Mesothelial cell of epicardium (in vitro differentiated cells): ENCODE measurements around the gene LENG8. TPM values are rescaled to one million over a fixed set of nuclear protein-coding genes. Genes with fewer than 3 reads are reported as not detected.
A peak's percentile ranks its signal among the peaks of the same experiment; 100 is the strongest.

Source experiments
- DNase-seq, 2 experiments: peaks; one replicate each; pipeline ENCODE4 v3.0.0; 2021; ENCODE audit warnings: low spot score in 2 of 2; ENCODE audit not compliant: unreplicated experiment in 2 of 2
- H3K27ac Mint-ChIP-seq: 2 replicates; pipeline ENCODE4 v1.8.0; 2021; ENCODE audit warnings: mixed read lengths
- H3K27me3 Mint-ChIP-seq: 2 replicates; pipeline ENCODE4 v1.8.0; 2021; ENCODE audit warnings: low read depth, mixed read lengths
- H3K36me3 Mint-ChIP-seq: 2 replicates; pipeline ENCODE4 v1.8.0; 2021; ENCODE audit warnings: mixed read lengths
- H3K4me1 Mint-ChIP-seq: 2 replicates; pipeline ENCODE4 v1.8.0; 2021; ENCODE audit warnings: mixed read lengths
- H3K4me3 Mint-ChIP-seq: 2 replicates; pipeline ENCODE4 v1.8.0; 2021; ENCODE audit warnings: mild to moderate bottlenecking, moderate library complexity, mixed read lengths
- H3K9me3 Mint-ChIP-seq: 2 replicates; pipeline ENCODE4 v1.8.0; 2021; ENCODE audit warnings: mixed read lengths
- total RNA-seq: library from RNA; stranded (reverse); gene quantifications from 3 replicates; pipeline ENCODE4 v1.2.1, GENCODE V29; 2021
- TF ChIP-seq, protein P1 (sequence below): fragments of 200-600 bp; sonication (generic); IDR thresholded peaks from one replicate; pipeline ENCODE4 v1.5.0; 2021; ENCODE audit warnings: antibody characterized with exemption; ENCODE audit not compliant: unreplicated experiment

LENG8 gene
- total RNA-seq, 1 donor from 2014 or later = 312 TPM

DNA sequence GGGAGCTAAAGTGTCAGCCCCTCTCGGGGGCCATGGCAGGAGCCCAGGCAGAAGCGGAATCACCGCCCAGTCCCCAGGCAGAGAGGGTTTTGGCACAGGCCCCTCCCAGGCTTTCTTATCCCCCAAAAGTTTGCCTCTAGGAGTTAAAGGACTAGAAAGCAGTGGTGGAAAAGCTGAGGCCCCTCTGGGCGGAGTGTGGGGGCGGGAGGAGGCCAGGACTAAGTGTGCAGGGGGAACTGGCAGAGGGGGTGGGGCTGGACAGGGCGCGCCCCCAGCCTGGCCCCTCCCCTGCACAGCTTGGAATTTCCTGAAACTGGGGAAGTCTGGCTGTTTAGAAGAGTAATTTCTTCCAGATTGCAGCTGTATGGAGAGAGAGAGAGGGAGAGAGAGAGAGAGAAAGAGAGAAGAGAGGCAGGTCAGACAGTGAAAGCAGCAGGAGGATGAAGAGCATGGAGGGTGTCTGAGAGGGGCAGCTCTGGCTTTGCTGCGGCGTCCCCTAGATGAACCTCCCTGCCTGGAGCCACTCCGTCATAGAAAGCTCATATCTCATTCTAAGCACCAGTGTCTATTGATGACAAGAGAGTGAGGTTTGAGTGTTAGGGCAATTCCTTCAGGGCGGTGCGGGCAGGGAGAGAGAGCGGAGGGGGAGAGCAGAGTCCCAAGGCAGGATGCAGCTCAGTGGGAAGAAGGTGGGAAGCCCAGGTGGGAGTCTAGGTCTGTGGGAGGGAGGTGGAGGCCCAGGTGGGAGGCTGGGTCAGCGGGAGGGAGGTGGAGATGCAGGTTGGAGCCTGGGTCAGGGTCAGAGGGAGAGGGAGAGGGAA lies 24.3 kb downstream of the LENG8 start, which contains the start of gene CDC42EP5:
TSS of gene CDC42EP5 (minus strand) at position 226 of the 821 bp plus-strand sequence. CDS start 7,749 bp downstream, outside the sequence.
- TF ChIP-seq, protein P1, sequence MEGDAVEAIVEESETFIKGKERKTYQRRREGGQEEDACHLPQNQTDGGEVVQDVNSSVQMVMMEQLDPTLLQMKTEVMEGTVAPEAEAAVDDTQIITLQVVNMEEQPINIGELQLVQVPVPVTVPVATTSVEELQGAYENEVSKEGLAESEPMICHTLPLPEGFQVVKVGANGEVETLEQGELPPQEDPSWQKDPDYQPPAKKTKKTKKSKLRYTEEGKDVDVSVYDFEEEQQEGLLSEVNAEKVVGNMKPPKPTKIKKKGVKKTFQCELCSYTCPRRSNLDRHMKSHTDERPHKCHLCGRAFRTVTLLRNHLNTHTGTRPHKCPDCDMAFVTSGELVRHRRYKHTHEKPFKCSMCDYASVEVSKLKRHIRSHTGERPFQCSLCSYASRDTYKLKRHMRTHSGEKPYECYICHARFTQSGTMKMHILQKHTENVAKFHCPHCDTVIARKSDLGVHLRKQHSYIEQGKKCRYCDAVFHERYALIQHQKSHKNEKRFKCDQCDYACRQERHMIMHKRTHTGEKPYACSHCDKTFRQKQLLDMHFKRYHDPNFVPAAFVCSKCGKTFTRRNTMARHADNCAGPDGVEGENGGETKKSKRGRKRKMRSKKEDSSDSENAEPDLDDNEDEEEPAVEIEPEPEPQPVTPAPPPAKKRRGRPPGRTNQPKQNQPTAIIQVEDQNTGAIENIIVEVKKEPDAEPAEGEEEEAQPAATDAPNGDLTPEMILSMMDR = no peak
- Mint-ChIP-seq H3K9me3 (no peaks in the 10 kb centered on the region), H3K4me3 (peak within 1 kb of the TSS; percentile 60), H3K4me1 (peaks cover 42% of the 10 kb centered on the region), H3K27ac (peak within 1 kb of the TSS; percentile 93), H3K36me3 (peaks cover 8% of the 10 kb centered on the region), H3K27me3 (peaks cover 2% of the 10 kb centered on the region)
- peak; percentile 81 to 90 for DNase-seq

DNA sequence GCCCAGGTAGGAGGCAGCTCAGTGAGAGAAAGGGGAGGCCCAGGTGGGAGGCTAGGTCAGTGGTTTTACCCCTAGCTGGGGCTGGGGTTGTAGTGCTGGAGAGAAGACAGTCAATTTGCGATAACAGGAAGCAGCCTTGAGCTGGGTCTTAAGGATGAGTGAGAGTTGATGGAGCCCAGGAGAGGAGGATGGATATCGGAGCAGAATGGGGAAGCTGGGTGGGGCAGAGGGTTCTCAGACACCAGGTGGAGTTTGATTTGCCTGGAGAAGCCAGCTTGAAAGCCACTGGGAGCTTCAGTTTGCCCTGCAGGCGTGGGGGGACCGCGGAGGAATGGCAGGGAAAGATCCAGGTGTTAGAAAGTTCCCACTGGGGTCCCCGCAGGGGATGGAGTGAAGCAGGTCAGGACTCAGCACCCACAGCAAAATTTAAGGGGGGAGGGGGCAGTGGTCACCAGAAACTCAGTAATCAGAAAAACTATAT lies 24.9 kb downstream of the LENG8 start:
- DNase-seq = no peak
- H3K9me3 Mint-ChIP-seq = no peaks in the 10 kb centered on the region
- peak overlapping the region; percentile 93 for H3K27ac Mint-ChIP-seq
- peaks cover 7% of the 10 kb centered on the region for H3K36me3 Mint-ChIP-seq
- H3K4me3 Mint-ChIP-seq = peak overlapping the region; percentile 60
- peaks cover 44% of the 10 kb centered on the region for H3K4me1 Mint-ChIP-seq
- peaks cover 7% of the 10 kb centered on the region for H3K27me3 Mint-ChIP-seq
- TF ChIP-seq, protein P1 = no peak

DNA sequence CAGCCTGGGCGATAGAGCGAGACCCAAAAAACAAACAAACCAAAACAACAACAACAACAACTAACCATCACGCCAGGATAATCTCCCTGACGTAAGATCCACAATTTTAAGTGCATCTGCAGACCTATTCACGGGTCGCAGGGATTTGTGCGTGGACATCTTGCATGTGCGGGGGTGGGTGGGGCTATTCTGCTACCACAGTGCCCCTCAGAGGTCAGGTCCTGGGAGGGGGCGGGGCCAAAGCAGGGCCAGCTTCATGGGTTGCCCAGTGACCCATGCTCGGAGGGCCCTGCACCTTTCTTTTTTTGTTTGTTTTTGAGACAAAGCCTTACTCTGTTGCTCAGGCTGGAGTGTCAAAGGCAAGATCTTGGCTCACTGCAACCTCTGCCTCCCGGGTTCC lies 26.7 kb downstream of the LENG8 start:
- H3K4me1 Mint-ChIP-seq = peaks cover 28% of the 10 kb centered on the region
- peaks cover 16% of the 10 kb centered on the region for H3K27me3 Mint-ChIP-seq
- no peak overlapping the region for H3K27ac Mint-ChIP-seq
- DNase-seq = no peak
- TF ChIP-seq, protein P1 = no peak
- no peak overlapping the region for H3K4me3 Mint-ChIP-seq
- no peaks in the 10 kb centered on the region for H3K36me3 Mint-ChIP-seq
- no peaks in the 10 kb centered on the region for H3K9me3 Mint-ChIP-seq

DNA sequence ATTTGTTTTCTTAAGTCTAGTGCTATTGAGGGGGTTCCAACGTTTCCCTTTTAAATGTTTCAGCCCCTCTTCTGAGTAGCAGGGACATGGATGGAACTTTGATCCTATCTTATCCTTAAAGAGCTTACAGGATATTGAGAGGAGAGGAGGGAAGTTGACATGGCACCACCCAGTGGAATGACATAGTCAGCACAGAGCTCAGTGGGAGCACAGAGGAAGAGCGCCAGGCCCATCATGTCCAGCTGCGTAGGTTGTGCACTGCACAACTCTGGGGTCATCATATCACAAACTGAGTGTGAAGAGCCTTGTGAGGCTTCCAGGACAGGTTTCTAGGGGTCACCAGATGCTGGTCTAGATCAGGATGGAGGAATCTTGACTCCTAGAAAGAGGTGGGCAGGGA lies 28.7 kb downstream of the LENG8 start:
- TF ChIP-seq, protein P1 = no peak
- H3K36me3 Mint-ChIP-seq = no peaks in the 10 kb centered on the region
- no peak for DNase-seq
- no peak overlapping the region for H3K27ac Mint-ChIP-seq
- peaks cover 22% of the 10 kb centered on the region for H3K27me3 Mint-ChIP-seq
- peaks cover 28% of the 10 kb centered on the region for H3K4me1 Mint-ChIP-seq
- H3K9me3 Mint-ChIP-seq = no peaks in the 10 kb centered on the region
- no peak overlapping the region for H3K4me3 Mint-ChIP-seq

DNA sequence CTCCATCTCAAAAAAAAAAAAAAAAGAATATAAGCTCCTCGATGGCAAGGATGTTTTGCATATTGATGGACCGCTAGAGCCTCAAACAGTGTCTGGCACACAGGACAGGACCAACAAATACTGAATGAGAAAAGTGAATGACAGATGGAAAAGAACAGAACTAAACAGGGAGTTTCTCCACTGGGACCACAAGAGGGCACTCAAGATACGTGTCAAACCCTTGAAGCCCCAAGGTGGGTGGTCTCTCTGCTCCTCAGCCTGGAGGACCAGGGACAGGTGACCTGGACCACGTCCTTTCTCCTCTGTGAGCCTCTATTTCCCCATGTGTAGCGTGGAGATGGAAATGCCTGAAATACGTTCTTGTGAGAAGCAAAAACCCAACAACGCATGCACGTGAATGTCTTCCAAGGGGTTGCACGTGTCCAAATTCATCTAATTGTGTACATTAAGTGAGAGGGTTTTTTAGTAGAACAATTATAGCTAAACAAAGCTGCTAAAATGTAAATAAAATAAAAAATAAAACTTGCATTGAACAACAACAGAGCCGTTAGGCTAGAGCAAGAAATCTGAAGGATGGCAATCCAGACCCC lies 29.8 kb downstream of the LENG8 start:
- no peak for DNase-seq
- Mint-ChIP-seq H3K4me3 (no peak overlapping the region), H3K27me3 (peaks cover 23% of the 10 kb centered on the region), H3K36me3 (no peaks in the 10 kb centered on the region), H3K9me3 (no peaks in the 10 kb centered on the region), H3K4me1 (peaks cover 21% of the 10 kb centered on the region), H3K27ac (no peak overlapping the region)
- TF ChIP-seq, protein P1 = peak; percentile 58
